Fibroblast of lung (primary cell): ENCODE data around the gene CALCR.

ENCODE experiments used
- EZH2 ChIP-seq: IDR thresholded peaks from 2 replicates; pipeline ENCODE4 v1.5.1; 2012; ENCODE audit warnings: low read length, control low read depth, mild to moderate bottlenecking; ENCODE audit errors: missing control alignments
- TF ChIP-seq, protein P1 (sequence below), 2 donors: IDR thresholded peaks in 1 of 2; conservative IDR thresholded peaks in 1 of 2; 1 replicate in 1 of 2; 2 replicates in 1 of 2; pipeline ENCODE4 v1.5.1; 2011 to 2012; ENCODE audit warnings: low read length in 2 of 2, control low read depth in 1 of 2, inconsistent platforms in 1 of 2, low read depth in 1 of 2, mild to moderate bottlenecking in 1 of 2

DNA sequence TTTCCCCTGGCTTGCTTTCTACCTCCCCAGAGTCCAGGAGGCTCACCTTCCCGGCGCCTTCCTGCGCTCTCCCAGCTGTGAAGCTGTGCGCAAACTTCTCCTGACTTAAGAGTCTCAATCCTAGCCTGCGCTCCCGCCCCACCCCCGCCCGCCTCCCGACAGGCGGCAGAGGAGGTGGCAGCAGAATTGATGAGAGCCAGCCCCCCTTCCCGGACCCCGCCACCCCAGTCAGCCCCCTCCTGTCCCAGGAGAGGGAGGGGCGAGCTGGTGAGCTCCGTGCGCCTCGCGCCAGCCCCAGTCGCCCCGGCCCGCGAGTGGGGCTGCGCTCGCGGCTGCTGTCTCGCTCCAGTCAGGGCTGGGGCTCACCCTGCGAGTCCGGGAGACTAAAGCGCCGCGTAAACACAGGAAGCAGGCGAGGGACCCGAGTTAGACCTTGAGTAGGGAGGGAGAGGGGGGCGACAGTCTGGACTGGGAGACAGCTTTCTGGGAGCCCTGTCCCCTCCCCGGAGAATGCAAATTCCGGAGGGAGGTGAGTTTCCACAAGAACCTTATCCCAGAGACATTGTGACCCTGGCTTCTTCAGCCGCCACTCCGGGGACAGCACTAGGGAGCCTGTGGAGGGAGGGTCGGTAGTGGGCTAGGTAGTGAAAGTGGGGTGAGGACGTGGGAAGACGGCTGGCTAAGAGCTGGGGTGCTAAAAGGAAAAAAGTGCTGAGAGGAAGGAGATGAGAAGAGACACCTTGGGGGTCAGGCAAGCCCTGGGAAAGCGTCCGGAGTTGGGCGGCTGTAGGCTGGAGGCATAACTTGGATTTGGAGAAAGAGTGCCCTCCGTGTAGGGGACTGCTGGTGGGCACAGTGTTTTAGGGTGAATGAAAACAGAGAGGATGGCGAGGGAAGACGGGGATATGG, at the start of gene CALCR:
- TF ChIP-seq, protein P1, sequence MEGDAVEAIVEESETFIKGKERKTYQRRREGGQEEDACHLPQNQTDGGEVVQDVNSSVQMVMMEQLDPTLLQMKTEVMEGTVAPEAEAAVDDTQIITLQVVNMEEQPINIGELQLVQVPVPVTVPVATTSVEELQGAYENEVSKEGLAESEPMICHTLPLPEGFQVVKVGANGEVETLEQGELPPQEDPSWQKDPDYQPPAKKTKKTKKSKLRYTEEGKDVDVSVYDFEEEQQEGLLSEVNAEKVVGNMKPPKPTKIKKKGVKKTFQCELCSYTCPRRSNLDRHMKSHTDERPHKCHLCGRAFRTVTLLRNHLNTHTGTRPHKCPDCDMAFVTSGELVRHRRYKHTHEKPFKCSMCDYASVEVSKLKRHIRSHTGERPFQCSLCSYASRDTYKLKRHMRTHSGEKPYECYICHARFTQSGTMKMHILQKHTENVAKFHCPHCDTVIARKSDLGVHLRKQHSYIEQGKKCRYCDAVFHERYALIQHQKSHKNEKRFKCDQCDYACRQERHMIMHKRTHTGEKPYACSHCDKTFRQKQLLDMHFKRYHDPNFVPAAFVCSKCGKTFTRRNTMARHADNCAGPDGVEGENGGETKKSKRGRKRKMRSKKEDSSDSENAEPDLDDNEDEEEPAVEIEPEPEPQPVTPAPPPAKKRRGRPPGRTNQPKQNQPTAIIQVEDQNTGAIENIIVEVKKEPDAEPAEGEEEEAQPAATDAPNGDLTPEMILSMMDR (conservative IDR thresholded peaks at IDR 0.05 in 1 of 2, IDR thresholded peaks at IDR 0.05 in 1 of 2; ENCODE audit: low read depth in 1 of 2, low read length in 2 of 2), result no peak
- no peak for TF ChIP-seq EZH2
